GM12878 (cell line): ENCODE results near the gene ASCC1. TPM values are rescaled to one million over a fixed set of nuclear protein-coding genes. Genes with fewer than 3 reads are reported as not detected.

Experiments
- CHD4 ChIP-seq: fragments of 200-600 bp; sonication (generic); IDR thresholded peaks from 2 replicates; pipeline ENCODE4 v1.6.1; 2016; ENCODE audit warnings: mild to moderate bottlenecking
- CREM ChIP-seq: IDR thresholded peaks from 2 replicates; pipeline ENCODE4 v1.6.1; 2014; ENCODE audit warnings: antibody characterized with exemption, low read depth
- FOXK2 ChIP-seq: fragments of 450-650 bp; IDR thresholded peaks from 2 replicates; pipeline ENCODE4 v1.6.1; 2017; ENCODE audit warnings: mild to moderate bottlenecking, moderate library complexity
- JUNB ChIP-seq: IDR thresholded peaks from 2 replicates; pipeline ENCODE4 v1.6.1; 2016; ENCODE audit warnings: antibody characterized with exemption, mild to moderate bottlenecking
- MYB ChIP-seq: fragments of 150-350 bp; IDR thresholded peaks from 2 replicates; pipeline ENCODE4 v1.6.1; 2014; ENCODE audit warnings: mild to moderate bottlenecking, low read depth, low read length, borderline replicate concordance
- SREBF2 ChIP-seq: IDR thresholded peaks from 2 replicates; pipeline ENCODE4 v1.6.1; 2012; ENCODE audit warnings: mild to moderate bottlenecking, low read length
- ZZZ3 ChIP-seq: IDR thresholded peaks from 2 replicates; pipeline ENCODE4 v1.6.1; 2011; ENCODE audit warnings: low read depth; ENCODE audit not compliant: control insufficient read depth, insufficient read length
- polyA plus RNA-seq, 11 experiments: library from polyadenylated mRNA; depleted of rRNA in 4 of 11; unstranded in 6 of 11; stranded (reverse) in 5 of 11; fragments of >200 nt; fragmentation: Nextera tagmentation in 4 of 11; fragmentation: Illumina TruSeq in 1 of 11; extraction: Ambion mirVana in 4 of 11; extraction: Trizol in 1 of 11; gene quantifications; 1 replicate in 1 of 11; 2 replicates in 10 of 11; pipeline versions ENCODE4 v1.2.1 to v1.2.3, GENCODE V29; 2011 to 2016; ENCODE audit warnings: inconsistent platforms in 2 of 11, missing spikeins in 2 of 11, low read depth in 1 of 11
- total RNA-seq, 4 experiments: library from RNA; depleted of rRNA in 3 of 4; stranded (reverse); fragments of >200 nt in 3 of 4; fragmentation: Illumina TruSeq in 1 of 4; extraction: Trizol in 1 of 4; gene quantifications; 2 replicates each; pipeline versions ENCODE4 v1.2.1 to v1.2.3, GENCODE V29; 2013 to 2021
- TF ChIP-seq, protein P1 (sequence below): IDR thresholded peaks from 2 replicates; pipeline ENCODE4 v1.6.1; 2012; ENCODE audit warnings: low read length, inconsistent platforms
- TF ChIP-seq, protein P2 (sequence below): fragments of 450-650 bp; IDR thresholded peaks from 2 replicates; pipeline ENCODE4 v1.6.1; 2014; ENCODE audit warnings: mild to moderate bottlenecking
- TF ChIP-seq, protein P3 (sequence below): fragments of 450-650 bp; IDR thresholded peaks from 2 replicates; pipeline ENCODE4 v1.6.1; 2016; ENCODE audit warnings: mild to moderate bottlenecking, moderate library complexity, borderline replicate concordance
- TF ChIP-seq, protein P4 (sequence below): IDR thresholded peaks from 2 replicates; pipeline ENCODE4 v1.6.1; 2011; ENCODE audit warnings: borderline replicate concordance, low read depth, mild to moderate bottlenecking, moderate library complexity, mixed read lengths, low read length; ENCODE audit not compliant: insufficient read depth; ENCODE audit errors: extremely low read length

The ASCC1 gene
- total and polyA plus RNA-seq, 10 of the 15 experiments (the other 5 are each of a cell fraction or from before 2014, with no cell fraction given), result 23.3 to 80.6 (median 42.8) TPM

DNA sequence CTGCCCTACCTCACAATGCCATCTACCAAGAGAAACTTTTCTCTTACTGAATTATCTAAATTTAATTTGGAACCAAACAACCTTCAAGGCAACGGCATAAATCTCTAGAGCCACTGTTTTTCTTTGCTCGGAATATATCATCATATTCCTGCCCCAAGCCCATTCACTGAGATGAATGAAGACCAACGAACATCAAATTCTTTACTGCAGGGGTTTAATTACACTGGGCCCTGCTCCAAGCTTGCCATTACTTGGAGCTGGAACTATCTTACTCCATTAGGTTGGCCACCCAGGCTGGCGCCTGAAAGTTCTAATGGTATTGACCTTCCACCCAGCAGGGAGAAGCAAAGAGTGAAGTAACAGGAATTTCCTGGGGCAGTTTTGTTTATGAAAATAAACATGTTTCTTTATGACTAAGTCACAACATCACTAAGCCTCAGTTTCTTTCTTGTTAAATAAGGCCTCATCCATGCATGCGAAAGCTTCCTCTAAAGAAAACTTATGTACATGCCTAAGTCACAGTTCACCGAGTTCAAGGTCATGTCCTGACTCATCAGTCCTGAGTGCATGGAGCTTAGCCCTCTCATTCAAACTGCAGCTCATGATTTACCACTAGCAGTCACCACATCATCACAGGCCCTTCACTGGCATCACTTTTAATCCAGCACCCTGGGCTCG, 42.3 kb downstream of the ASCC1 start (continued):
- TF ChIP-seq, protein P1, sequence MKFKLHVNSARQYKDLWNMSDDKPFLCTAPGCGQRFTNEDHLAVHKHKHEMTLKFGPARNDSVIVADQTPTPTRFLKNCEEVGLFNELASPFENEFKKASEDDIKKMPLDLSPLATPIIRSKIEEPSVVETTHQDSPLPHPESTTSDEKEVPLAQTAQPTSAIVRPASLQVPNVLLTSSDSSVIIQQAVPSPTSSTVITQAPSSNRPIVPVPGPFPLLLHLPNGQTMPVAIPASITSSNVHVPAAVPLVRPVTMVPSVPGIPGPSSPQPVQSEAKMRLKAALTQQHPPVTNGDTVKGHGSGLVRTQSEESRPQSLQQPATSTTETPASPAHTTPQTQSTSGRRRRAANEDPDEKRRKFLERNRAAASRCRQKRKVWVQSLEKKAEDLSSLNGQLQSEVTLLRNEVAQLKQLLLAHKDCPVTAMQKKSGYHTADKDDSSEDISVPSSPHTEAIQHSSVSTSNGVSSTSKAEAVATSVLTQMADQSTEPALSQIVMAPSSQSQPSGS, result peak; percentile 29; the same call in 1 of the 2 replicates
- TF ChIP-seq, protein P2, sequence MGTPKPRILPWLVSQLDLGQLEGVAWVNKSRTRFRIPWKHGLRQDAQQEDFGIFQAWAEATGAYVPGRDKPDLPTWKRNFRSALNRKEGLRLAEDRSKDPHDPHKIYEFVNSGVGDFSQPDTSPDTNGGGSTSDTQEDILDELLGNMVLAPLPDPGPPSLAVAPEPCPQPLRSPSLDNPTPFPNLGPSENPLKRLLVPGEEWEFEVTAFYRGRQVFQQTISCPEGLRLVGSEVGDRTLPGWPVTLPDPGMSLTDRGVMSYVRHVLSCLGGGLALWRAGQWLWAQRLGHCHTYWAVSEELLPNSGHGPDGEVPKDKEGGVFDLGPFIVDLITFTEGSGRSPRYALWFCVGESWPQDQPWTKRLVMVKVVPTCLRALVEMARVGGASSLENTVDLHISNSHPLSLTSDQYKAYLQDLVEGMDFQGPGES, result no peak
- TF ChIP-seq FOXK2 (no peak), CHD4 (no peak), JUNB (peak; percentile 67), CREM (0 out of 2 replicates have a peak, but pooled peaks have one; percentile 4), SREBF2 (no peak), MYB (no peak), ZZZ3 (no peak)
- TF ChIP-seq, protein P3, sequence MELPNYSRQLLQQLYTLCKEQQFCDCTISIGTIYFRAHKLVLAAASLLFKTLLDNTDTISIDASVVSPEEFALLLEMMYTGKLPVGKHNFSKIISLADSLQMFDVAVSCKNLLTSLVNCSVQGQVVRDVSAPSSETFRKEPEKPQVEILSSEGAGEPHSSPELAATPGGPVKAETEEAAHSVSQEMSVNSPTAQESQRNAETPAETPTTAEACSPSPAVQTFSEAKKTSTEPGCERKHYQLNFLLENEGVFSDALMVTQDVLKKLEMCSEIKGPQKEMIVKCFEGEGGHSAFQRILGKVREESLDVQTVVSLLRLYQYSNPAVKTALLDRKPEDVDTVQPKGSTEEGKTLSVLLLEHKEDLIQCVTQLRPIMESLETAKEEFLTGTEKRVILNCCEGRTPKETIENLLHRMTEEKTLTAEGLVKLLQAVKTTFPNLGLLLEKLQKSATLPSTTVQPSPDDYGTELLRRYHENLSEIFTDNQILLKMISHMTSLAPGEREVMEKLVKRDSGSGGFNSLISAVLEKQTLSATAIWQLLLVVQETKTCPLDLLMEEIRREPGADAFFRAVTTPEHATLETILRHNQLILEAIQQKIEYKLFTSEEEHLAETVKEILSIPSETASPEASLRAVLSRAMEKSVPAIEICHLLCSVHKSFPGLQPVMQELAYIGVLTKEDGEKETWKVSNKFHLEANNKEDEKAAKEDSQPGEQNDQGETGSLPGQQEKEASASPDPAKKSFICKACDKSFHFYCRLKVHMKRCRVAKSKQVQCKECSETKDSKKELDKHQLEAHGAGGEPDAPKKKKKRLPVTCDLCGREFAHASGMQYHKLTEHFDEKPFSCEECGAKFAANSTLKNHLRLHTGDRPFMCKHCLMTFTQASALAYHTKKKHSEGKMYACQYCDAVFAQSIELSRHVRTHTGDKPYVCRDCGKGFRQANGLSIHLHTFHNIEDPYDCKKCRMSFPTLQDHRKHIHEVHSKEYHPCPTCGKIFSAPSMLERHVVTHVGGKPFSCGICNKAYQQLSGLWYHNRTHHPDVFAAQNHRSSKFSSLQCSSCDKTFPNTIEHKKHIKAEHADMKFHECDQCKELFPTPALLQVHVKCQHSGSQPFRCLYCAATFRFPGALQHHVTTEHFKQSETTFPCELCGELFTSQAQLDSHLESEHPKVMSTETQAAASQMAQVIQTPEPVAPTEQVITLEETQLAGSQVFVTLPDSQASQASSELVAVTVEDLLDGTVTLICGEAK, result no peak
- TF ChIP-seq, protein P4, sequence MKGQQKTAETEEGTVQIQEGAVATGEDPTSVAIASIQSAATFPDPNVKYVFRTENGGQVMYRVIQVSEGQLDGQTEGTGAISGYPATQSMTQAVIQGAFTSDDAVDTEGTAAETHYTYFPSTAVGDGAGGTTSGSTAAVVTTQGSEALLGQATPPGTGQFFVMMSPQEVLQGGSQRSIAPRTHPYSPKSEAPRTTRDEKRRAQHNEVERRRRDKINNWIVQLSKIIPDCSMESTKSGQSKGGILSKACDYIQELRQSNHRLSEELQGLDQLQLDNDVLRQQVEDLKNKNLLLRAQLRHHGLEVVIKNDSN, result no peak
